Neural progenitor cell (in vitro differentiated cells): ENCODE measurements around the gene ZBED4.

Experiments
- CTCF ChIP-seq: fragments of 200-600 bp; sonication (generic); IDR thresholded peaks from 2 replicates; pipeline ENCODE4 v1.5.1; 2017; ENCODE audit warnings: antibody characterized with exemption, mild to moderate bottlenecking
- EZH2 ChIP-seq: fragments of 200-600 bp; sonication (generic); IDR thresholded peaks from 2 replicates; pipeline ENCODE4 v1.6.1; 2017; ENCODE audit warnings: antibody characterized with exemption, mild to moderate bottlenecking, moderate library complexity
- EZH2phosphoT487 ChIP-seq: fragments of 200-600 bp; sonication (generic); IDR thresholded peaks from 2 replicates; pipeline ENCODE4 v1.6.1; 2017; ENCODE audit warnings: antibody characterized with exemption

- no peak for TF ChIP-seq CTCF
- no peak for TF ChIP-seq EZH2phosphoT487
- TF ChIP-seq EZH2: no peak
These were observed 65.6 kb downstream of the ZBED4 start for GRCh38 chr22:49918911-49919881.
